GF-D8 (cell line): ENCODE measurements around the gene PUM1.
"Not testable (repeated sequence)": the region's sequence is repeated elsewhere in the genome, so short reads cannot be mapped to it uniquely, and the experiment has no call there.

Experiments used
- DNase-seq: peaks from one replicate; lab custom pipeline; 2025; lab: John Stamatoyannopoulos, UW

PUM1 gene

DNA sequence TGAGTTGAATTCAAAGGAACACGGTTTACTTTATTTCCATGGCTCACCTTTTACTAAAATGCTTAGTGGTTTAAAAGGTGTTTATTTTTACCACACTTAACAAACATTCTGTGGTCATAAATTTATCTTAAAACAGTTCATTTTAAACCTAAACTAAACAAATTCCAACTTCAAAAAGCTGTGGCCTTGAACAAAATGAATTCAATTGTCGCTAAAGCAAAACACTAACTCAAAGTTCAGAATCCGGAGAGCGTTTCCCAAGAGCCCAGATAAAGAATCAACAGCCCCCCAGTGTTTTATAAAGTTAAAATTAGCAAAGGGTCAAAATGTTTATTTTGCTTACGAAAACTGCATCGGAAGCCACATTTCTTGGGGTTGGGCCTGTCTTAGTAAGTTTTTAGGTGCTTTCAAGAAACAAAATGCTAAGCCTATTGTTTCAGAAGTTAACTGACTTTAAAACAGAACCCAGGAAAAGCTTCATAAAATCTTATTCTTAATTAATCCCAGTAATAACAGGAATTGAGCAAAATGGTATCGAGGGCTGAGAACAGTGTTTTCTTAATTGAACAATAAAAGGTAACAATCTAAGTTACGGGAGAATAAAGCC lies 1.3 kb downstream of the PUM1 start:
- no peak for DNase-seq

DNA sequence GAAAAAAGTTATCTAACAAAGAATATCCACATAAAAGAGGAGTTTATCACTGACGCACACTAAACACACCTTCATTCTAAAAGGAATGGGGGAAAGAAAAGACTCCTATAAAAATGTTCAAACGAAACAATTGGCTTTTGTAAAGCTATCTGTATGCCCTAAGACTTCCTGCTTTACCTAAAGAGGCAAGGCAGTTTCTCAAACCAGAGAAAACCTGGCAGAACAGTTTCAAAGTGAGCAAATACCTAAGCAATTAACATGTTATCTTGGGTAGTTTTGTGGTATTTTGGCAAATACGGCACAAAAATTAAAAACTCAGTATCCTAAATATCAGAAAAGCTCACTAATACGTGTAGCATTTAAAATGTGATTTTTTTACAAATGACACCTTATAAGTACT lies 1.9 kb downstream of the PUM1 start:
- no peak for DNase-seq

DNA sequence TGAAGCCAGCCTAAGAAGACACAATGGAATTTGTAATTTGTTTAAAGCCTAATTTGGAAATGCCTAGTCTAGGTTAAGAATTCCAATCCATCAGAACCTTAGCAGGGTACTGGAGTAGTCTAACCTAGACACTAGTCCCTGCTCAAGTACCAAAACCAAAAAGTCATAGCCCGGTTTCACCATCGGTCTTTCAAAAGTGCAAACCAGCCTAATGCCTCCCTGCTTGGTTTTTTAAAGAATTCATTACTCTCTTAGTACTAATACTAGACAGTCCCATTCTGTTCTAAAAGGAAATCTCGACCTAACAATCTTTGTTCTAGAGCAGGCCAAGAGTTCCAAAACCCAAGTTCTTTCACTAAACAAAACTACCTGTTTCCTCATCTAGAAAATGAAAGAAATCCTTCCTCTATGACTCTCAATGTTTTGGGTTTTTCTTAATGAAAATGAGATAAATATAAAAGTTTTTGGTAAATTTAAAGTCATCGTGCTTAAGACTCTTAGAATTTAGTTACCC lies 2.6 kb downstream of the PUM1 start:
- no peak for DNase-seq

DNA sequence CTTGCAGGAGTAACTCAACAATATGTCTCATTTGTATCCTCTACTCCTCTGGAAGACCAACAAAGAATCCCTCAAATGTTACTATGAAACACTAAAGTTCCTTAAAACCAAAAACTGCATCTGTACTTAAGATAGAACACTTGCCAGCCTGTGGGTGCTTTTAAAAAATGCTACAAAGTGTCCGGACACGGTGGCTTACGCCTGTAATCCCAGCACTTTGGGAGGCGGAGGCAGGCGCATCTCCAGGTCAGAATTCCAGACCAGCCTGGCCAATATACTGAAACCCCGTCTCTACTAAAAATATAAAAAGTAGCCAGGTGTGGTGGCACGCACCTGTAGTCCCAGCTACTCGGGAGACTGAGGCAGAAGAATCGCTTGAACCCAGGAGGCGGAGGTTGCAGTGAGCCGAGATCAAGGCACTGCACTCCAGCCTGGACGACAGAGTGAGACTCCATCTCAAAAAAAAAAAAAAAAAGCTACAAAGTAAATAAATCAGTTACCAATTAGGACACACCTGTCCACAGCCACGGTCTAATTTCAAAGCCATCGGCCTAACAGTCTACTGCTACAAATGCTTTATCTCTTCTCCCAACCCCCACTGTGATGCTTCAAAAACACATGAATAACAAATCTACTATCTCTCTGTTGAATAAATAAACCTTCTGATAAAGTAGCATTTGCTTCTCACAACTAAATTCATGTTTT lies 3.2 kb downstream of the PUM1 start:
- DNase-seq: not testable (repeated sequence)

DNA sequence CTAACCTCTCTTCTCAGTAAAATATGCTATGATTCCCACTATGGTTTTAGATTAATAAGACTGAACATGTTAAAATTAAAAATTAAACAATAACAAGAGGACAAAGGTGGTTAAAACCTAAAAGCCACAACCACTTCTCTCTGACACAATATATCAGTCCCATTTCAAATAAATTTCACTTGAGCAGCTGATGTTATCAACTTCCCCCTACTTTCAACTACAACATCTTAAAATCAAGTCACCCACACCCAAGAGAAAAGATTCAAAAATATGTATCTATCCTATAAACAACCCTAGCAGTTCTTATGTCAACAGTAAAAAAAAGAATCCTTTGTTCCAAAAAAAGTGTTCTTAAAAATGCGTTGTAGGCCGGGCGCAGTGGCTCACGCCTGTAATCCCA lies 7.5 kb downstream of the PUM1 start:
- DNase-seq: no peak

DNA sequence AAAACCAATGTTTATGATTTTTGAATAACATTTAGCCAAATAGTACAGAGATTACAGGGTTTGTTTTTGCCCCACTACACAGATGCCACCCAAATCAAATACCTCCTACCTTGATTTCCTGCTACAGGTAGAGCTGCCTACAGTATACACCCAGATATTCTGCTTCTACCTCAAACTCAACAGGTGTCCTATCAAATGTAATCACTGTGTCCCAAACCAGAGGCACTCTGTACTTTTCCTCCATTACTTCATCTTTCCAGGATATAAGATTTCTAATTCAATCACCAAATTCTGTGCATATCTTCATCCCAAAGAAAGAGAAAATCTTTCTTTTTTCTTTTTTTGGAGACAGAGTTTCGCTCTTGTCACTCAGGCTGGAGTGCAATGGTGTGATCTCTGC lies 9.6 kb downstream of the PUM1 start:
- DNase-seq: no peak

DNA sequence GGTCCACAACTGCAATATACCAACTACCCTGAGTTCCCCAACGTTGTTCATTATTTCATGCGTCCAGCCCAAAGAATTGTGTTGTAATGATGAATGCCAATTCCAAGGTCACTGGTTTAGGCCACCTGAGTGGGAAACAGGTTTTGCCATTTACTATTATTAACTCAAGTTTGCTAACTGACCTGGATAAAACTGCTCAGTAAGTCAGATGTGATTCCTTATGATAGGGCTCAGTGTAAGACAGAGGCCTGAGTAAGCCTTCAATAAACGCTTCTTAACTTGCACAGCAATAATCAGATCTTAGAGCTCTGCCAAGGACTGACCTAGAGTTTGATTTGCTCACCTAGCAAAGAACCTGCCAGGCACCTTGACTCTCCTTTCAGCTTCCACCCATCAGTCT lies 10.0 kb downstream of the PUM1 start:
- DNase-seq: no peak

DNA sequence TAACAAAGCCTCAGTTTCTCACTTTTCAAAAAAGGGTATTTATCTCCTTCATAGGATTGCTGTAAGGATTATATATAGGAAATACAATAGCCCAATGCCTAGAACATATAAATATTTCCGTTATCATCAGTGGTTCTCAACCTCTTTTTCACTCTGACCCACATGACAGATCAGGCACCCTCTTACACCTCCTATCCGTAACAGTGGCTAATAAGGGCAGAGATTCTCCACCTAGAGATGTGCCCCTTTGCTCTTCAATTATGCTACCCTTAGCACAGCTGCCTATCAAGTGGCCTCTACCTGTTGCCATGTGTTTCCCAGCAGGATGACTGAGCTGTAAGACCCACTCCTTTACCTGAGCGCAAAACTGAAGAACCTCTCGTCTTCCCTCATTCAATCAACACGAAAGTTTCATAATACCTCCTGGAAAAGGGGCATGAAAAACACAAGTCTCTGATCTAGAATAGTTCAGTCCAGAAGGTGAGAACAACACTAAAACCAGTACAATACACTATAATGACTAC lies 10.5 kb downstream of the PUM1 start:
- DNase-seq: no peak

DNA sequence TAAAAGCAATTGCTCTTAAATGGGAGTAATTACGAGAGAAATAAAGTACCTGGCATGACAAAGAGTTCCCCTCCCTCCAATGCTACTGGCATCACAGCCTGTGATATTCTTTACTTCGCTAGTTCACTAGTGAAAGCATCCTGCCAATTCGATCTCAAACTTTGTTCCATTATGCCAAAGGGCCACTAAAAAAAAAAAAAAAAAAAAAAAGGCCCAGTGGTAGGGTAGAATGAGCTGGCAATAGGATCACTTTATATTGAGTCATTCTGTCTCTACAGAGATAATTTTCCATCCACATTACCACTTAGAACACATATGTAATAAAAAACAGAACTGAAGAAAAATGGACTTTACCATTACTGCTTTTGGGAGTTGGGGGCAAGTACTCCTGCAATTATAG lies 11.2 kb downstream of the PUM1 start:
- no peak for DNase-seq

DNA sequence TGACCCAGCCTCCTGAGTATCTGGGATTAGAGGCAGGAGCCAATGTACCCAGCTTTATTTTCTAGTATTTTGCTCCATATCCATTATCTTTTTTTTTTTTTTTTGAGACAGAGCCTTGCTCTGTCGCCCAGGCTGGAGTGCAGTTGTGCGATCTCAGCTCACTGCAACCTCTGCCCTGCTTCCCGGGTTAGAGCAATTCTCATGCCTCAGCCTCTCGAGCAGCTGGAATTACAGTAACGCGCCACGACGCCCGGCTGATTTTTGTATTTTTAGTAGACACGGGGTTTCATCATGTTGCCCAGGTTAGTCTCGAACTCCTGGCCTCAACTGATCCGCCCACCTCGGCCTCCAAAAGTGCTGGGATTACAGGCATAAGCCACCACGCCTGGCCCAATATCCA lies 12.9 kb downstream of the PUM1 start:
- DNase-seq: not testable (repeated sequence)

DNA sequence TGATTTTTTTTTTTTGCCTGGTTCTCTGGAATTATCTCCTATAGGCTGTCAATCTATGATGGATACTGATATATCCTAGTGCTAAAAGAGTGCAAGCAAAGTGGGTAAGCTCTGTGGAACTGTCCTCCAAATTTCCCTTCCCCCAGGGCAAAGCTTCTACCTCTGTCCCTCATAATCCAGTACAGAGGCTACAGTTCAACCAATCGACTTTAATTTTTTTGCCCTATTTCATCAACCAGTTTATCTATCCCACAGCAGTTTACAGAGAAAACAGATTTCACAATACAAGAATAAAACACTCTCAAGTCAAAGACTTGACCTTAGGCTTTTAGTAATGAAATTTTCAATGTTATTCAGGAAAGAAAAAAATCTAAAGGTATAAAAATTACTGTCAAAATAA lies 13.9 kb downstream of the PUM1 start:
- DNase-seq: no peak

DNA sequence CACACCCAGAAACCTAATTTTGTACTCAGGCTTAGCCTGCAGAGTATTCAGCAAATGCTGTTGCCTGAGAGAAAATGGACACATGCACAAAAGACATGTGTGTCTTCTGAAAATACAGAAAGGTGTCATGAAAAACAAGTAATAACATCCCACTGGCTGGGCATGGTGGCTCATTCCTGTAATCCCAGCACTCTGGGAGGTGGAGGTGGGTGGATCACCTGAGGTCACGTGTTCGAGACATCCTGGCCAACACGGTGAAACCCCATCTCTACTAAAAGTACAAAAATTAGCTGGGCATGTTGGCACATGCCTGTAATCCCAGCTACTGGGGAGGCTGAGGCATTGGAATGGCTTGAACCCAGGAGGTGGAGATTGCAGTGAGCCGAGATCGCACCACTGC lies 18.0 kb downstream of the PUM1 start:
- DNase-seq: not testable (repeated sequence)

DNA sequence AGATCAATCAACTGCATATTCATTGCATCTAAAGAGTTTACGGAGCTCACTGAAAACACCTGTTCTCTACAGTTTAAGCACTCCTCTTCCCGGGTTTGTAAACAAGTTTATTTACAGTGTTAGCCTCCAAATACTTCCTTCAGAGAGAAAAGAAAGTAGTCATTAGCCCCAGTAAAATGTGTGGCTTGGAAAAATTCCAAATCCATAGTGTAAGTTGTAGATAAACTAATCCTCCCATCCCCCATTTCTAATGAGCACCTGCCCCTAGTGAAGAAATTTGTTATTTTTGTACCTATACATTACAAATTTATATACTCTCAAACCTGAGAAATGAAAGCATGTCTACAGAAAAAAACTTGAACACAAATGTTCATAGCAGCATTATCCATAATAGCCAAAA lies 21.9 kb downstream of the PUM1 start:
- no peak for DNase-seq

DNA sequence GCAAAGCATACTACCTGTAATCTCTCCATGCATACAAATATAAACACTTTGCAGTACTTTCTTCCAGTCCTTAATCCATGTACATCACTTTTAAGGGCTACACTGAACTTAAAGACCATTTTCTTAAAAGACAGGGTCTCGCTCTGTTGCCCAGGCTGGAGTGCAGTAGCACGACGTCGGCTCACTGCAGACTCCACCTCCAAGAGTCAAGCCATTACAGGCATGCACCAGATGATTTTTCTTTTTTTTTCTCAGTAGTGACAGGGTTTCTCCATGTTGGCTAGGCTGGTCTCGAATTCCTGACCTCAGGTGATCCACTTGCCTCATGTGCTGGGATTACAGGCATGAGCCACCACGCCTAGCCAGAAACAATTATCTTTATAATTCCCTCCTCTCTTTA lies 22.9 kb downstream of the PUM1 start:
- no peak for DNase-seq

DNA sequence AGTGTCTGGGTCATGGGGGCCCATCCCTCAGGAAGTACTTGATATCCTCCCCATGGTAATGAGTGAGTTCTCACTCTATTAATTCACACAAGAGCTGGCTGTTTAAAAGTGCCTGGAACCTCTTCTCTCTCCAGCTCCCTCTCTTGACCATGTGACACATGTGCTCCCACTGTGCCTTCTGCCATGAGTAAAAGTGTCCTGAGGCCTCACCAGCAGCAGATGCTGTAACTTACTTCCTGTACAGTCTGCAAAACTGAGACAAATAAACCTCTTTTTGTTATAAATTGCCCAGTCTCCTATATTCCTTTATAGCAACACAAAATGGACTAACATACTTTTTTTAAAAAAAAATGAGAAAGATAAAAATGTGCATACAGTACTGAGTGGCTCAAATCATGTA lies 24.0 kb downstream of the PUM1 start:
- DNase-seq: no peak

DNA sequence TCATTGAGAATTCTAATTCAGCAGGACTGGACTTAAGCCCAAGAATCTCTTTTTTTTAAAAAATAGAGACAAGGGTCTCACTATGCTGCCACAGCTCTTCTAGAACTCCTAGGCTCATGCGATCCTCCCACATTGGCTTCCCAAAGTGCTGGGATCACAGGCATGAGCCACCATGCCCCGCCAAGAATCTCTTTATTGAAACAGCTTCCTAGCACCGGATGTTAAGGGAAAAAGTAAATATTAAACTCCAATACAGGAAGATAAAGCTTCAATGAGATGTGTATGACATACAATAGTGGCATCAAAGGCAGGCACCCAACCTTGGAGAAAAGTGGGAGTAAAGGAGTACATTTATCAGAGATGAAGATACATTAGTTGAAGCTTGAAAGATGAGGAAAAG lies 25.5 kb downstream of the PUM1 start:
- no peak for DNase-seq

DNA sequence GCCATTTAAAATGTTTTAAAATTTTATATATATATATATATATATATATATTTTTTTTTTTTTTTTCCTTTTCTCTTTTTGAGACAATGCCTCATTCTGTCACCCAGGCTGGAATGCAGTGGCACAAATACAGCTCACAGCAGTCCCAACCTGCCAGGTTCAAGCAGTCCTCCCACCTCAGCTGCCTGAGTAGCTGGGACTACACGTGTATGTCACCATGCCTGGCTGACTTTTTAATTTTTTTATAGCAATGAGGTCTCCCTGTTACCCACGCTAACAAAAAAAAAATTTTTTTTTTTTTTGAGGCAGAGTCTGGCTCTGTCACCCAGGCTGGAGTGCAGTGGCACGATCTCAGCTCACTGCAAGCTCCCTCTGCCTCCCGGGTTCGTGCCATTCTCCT lies 26.6 kb downstream of the PUM1 start:
- not testable (repeated sequence) for DNase-seq

DNA sequence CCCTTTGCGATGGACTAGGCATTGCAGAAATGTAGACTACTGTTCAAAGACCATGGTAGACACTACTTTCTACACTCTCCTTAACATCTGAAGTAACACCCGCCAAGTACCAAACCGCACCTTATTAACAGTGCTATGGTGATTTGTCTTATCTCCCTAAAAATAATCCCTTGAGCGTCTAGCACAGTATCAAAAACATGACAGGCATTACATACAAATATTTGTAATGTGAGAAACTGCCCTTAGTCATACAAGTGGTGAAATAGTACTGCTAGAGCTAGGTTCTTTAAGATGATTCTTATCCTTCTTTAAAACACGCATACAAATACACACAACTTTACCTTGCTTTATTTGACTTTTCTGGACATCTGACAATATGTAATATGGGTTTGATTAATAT lies 27.2 kb downstream of the PUM1 start:
- no peak for DNase-seq

DNA sequence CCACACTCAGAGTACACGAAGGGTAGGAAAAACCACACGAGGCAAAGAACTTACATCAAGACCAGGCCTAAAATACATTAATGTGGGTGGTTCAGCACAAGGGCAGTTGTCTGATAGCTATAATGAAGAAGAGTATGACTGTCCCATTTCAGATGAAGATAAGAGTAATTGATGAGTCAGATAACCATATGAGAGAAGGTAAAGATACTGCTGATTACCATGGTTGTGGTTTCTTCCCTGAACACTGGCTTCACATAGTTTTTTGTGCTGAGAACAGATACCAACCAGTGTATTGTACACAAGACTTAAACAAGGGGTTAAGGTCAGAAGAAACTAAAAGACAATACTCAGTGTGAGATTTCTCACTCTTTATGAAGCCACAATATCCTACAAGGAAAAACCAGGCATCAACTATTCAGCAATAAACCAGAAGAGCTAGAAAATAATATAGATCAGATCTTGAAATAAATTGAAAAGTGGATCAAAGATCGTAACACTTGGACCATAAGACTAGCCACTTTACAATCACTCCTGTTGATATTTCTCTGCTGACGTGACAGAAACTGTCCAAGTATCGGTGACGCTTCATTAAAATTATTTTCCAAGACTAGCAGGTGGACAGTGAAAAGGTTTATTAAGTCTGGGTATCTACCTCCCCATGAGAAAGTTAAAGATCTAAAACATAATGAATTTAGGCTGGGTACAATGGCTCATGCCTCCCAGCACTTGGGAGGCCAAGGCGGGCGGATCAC lies 28.6 kb downstream of the PUM1 start:
- no peak for DNase-seq

DNA sequence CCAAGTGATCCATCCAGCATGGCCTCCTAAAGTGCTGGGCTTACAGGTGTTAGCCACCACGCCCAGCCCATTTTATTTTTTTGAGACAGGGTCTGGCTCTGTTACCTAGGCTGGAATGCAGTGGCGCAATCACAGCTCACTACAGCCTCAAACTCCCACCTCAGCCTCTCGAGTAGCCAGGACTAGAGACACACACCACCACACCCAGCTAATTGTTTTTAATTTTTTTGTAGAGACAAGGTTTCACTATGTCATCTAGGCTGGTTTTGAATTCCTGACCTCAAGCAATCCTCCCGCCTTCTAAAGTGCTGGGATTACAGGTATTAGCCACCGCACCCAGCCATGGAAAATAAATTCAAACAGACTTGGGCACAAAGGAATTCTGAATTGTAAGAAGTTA lies 31.9 kb downstream of the PUM1 start:
- no peak for DNase-seq

DNA sequence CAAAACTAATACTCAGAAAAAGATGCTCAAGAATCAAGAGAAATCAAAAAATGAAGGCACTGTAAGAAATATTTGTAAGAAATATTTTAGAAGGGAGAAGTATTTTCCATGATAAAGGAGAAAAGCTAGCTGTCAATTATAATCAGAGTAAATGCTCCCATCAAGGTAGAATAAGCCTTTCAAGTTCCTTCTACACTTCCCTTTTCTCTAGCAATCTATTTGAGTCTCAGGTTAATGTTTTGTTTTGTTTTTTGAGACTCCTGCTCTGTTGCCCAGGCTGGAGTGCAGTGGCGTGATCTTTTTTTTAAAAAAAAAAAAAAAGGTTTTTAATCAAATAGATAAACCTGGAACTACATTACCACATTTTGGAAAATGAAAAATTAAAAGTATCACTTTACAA lies 33.3 kb downstream of the PUM1 start:
- DNase-seq: no peak

DNA sequence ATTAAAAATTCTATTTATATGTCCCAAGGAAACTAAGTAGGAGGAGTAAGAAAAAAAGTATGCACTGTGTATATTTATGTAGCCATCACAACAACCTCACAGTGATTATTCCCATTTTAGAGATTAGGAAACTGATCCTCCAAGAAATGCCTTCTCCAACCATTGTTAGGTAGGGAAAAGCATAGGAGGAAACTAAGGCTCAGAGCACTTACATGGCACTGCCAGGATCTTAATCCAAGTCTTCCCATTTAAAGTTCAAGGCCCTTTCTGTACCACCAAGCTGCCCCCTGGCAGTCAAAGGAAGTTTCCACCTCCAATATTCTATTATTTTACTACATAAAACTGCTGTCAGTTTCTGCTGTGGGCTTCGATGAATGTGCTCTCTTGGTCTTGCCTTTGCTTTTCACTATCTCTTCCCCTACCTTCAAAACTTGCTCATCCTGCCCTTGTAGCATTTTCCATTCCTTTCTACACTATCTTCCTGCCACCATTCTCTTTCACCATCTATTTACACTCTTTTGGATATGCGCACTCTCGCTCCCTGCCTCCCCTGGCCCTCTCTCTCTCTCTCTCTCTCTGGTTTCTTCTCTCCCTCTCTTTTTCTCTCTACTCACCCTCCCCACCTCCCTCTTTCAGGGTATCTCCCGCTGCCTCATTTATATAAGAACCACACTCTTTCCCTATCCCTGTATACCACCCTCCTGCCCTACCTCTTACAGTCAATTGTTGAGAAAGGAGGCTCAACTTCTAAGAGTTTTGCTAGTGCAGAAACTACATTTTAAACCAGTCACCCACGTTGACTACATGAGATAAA lies 34.0 kb downstream of the PUM1 start:
- DNase-seq: no peak
